HG03064 (cell line): Measurements from ENCODE around the gene PAIP2.
"Not testable (repeated sequence)": the region's sequence is repeated elsewhere in the genome, so short reads cannot be mapped to it uniquely, and the experiment has no call there.

Source experiments
- ATAC-seq: cut with Tn5 transposase; IDR thresholded peaks from one replicate; pipeline ENCODE4 v1.9.1; 2021; ENCODE audit warnings: low read depth; ENCODE audit not compliant: unreplicated experiment

The PAIP2 gene

DNA sequence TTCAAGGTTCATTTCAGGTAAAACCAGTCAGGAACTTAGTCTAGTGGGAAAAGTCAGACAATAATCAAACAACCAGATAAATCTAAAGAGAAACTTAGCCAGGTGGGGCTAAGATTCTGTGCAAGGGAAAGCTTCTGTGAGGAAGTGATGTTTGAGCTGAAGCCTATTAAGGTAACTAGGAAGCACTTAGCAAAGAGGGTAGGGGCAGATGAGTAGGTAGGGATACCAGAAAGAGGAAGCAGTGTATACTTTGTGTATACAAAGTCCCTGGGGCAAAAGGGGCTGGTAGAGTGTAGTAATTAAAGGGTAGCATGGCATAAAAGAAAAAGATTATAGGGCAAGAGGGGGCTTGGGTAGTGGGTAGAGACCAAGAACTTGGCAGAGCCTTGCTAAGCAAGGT is 65.9 kb downstream of the PAIP2 start:
- ATAC-seq = no peak

DNA sequence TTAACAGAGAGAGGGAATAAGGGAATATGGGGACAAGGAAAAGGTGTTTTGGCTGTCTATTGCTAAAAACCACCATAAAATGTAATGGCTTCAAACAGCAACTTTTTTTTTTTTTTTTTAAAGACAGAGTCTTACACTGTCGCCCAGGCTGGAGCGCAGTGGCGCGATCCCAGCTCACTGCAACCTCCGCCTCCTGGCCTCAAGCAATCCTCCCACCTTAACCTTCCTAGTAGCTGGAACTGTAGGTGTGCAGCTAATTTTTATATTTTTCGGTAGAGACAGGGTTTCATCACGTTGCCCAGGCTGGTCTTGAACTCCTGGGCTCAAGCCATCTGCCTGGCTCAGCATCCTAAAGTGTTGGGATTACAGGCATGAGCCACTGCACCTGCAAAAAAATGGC is 66.5 kb downstream of the PAIP2 start:
- ATAC-seq = no peak

DNA sequence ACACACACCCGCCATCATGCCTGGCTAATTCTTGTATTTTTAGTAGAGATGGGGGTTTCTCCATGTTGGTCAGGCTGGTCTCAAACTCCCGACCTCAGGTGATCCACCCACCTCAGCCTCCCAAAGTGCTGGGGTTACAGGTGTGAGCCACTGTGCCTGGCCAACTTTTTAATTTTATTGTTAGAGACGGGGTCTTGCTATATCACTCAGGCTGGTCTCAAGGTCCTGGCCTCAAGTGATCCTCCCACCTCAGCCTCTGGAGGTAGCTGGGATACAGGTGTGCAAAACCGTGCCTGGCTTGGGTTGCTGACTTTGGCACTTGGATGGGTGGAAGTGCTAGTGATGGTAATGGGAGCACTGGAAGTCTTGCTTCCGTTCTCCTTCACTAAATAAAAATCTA is 67.5 kb downstream of the PAIP2 start:
- not testable (repeated sequence) for ATAC-seq

DNA sequence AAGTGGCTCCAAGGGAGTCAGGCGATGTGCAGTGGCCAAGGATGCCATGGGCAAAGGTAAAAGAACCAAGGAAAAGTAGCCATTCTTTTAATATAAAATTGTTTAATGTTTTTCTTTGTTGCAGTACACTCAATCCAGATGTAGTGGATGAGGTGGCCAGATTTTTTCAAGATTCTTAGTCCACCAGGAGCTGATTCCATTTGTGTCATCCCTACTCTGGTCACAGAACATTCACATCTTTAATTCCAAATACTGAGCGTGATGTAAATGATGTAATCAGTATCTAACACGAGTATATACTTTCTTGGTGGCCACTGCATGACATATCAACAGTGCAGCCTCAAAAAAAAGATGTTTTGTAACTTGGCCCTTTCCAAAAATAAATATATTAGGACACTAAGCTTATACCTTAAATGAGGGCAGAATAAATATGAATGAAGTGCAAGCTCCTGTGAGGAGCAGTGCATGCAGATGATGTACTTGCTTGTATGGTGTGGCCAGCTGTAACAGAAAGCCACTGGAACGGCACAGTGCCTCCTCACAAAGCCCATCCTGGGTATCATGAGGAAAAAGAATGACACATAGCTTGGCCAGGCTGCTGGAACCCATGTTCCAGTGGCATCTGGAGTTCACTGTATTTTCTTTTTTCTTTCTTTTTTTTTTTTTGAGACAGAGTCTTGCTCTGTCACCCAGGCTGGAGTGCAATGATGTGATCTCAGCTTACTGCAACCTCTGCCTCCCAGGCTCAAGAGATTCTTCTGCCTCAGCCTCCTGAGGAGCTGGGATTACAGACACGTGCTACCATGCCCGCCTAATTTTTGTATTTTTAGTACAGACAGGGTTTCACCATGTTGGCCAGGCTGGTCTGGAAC is 68.7 kb downstream of the PAIP2 start:
- no peak for ATAC-seq

DNA sequence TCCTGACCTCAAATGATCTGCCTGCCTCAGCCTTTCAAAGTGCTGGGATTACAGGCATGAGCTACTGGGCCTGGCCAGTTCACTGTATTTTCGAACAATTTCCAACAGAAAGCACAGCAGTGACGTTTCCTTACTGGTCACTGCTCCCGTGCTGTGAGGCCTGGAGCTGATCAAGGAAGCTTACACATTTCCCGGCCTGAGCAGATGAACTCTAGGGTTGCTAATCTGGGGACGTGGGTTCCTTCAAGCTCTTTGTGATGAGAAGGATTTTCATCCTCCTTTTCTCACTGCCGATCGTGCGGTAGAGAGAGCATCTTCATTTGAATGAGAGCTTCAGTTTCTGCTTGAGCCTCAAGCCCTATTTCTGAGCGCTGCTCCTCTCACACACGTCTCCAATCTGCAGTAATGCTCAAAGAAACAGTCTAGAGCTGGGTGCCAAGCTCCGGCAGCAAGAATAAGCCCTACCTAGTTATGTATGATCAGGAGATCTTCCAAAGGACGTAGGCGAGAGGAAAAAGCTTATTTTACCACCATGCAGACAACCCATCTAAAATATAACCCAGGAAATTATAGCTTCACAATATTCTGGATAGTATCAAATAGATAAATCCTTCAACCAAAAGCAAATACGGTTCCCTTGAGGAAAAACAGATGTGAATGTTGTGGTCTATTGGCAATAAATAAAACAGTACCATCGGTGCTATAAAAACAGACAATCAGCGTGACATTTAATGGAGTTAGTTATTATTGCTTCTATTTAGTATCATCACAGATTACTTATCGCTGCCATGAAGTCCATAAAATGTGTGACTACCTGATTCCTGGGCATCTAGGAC is 69.6 kb downstream of the PAIP2 start:
- no peak for ATAC-seq

DNA sequence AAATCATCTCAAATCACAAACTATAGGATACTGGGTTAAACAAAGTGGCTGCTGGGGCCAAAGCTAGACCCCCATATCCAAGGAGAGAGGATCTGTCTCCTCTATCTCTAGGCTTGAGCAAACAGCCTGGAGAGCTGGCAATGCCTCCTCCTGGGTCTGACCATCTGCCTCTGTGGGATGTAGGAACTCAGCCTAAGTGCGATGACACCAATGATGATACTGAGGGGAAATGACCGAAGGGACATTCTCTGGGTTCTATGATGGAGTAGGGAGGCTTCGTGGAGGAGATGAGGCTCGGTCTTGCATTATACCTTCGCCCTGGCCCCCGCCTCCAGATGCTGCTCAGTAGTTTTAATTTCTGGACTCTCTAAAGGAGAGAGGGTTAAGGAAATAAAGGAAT is 71.5 kb downstream of the PAIP2 start:
- no peak for ATAC-seq

DNA sequence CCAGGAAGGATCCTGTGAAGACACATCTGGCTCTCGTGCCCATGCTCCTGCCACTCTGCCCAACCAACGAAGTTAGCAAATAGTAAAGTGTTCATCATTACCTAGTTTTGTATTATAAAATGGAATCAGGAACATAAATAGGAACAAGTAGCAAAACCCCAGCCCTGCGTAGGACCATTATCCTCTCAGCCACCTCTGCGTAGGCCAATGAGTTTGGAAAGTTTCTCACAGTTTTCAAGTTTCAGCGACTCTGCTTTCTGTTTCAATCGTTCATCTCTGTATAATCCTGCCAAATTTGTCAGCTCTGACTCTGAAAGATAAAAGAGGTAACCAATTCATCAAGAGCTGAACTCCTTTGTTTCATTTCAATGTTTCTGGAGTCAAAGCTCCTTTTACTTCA is 72.3 kb downstream of the PAIP2 start:
- no peak for ATAC-seq

DNA sequence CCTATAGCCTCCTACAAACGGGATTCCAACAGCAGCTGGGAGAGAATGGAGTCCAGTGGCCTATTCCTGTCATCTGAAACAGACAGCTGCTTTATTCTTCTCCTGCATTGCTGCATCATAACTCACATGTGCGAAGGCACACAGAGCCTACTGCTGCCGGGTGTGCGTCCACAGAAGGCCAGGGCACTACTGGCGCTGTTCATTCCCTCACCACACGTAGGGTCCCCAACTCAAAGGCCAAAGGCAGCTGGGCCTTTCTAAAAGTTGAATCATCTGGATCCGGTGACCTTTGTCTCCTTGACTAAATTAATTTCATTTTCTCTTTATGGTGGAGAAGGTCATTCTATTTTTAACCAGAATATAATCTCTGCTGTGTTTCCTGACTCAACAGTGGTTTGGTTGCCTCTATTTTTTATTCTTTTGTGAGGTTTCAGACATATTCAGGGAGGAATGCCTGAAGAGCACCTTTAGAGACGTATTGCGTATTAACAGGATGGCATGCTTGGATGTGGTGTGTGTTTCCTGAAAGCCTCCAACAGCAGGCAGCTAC is 73.0 kb downstream of the PAIP2 start:
- no peak for ATAC-seq

DNA sequence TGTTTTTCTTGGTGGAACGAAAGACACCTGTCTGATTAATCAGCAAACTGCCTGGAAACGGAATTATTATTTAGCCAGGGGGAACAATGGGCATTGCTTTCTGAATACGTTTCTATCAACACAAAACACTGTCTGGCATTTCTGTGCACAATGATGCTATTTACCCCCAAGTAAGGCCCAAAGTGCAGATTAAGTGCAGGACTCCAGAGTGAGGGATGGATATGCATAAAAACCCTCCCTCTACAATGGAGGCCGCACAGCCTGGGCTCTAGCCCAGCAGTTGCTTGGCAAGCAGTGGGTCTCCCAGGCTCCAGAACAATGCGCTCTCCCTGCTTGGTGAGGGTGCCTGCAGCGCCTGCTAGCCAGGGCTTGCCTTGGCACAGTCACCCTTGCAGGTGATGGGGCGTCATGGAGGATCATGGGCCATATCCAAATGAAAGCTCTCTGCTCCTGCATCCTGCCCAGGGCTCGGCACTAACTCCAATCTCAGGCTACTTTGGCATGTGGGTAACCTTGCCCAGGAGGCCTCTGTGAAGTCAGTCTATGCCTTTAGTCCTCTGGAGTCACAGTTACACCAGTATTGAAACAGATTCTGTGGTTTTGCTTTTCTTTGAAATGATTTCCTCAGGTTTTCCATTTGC is 73.7 kb downstream of the PAIP2 start:
- no peak for ATAC-seq

DNA sequence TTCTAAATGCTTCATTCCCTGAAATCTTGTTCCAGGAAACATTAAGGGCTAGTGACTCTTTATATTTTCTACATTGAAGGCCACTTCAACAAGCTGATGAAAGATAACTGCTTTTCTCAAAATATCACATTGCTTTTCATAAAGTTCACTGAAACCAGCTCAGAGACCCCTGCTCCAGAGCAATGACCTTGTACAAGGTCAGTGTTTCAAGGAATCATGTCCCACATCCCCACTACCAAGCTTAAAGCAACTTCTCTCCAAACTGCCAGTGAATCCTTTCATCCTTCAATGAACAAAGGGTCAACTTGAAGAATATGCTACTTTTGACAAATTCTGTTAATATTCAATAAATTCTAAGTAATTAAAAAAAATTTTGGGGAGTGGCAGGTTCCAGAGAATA is 74.2 kb downstream of the PAIP2 start:
- ATAC-seq = no peak

DNA sequence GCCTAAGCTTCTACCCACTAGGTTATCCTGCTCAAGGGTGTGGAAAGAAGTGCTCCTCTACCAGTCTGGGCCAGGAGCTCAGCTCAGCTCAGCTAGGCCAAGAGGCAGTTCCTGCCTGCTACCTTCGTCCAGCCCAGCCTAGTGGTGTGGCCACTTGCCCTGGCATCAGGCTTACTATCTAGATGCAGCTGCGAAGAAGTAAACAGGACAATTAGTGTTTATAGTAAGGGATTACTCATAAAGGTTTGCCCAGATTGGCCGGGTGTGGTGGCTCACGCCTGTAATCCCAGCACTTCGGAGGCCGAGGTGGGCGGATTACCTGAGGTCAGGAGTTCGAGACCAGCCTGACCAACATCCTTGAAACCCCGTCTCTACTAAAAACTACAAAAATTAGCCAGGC is 75.0 kb downstream of the PAIP2 start:
- ATAC-seq = no peak

DNA sequence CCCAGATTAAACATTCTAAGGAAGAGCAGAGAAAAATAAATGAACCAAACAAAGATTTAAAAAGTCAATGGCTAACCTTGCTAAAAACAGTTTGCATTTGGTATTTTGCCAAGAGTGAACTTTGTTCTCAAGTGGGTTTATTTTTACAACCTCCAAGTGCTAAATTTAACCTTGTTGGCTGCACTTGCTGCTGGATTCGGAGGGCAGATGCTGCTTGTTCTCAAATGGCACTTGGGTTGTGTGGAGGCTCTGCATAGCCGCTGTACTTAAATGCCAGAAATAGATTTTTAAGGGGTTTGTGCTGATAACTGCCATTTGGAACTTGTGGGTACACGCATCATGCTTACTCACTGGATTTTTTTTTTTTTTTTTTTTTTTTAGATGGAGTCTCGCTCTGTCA is 75.6 kb downstream of the PAIP2 start:
- no peak for ATAC-seq

DNA sequence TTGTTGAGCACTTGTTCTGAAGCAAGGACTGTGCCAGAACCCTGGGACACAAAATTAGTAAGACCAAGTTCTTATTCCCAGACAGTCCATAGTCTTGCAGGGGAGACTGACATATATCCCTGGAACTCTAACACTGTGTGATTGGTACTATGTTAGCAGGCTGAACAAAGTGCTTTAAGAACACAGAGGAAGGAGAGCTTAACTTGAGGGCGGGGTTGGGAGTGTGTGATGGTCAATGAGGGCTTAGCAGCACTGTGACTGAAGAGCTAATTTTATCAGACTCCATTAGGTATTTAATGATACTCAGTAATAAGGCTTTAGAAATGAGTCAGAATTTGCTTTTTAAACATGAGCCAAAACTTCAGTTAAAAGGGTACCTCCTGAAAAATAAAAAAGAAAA is 77.1 kb downstream of the PAIP2 start:
- ATAC-seq = no peak
